ENCODE measurements around the gene MROH9.
"Not testable (repeated sequence)": the region's sequence is repeated elsewhere in the genome, so short reads cannot be mapped to it uniquely, and the experiment has no call there.

MROH9 gene

DNA sequence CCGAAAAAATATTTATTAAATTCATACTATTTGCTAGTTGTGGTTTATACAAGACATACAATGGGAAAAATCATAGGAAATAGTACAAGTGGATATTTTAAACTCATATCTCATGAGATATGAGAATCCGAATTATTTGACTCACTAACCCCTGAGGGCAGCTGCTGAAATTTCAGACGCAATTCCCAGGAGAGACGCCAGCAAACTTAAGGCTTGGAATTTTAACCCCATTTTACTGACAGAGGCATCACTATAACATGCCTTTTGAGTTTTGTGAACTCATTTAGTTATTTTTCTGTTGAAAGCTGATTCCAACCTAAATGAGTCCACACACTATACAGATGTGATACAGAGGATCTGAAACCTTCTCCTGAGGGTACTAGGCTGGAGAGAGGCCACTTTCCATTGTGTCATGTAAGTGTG is 5.9 kb upstream of the MROH9 start:
- Histone ChIP-seq H3K4me3 (ENCODE audit: low read length) (no peak overlapping the region), H3K4me1 (ENCODE audit: insufficient read depth, low read length) (no peaks in the 10 kb centered on the region), H2AFZ (ENCODE audit: low read depth, low read length) (no peak overlapping the region), H3K36me3 (ENCODE audit: insufficient read depth, low read length) (no peaks in the 10 kb centered on the region), H3K27me3 (ENCODE audit: insufficient read depth, low read length) (no peaks in the 10 kb centered on the region), H3K9me3 (ENCODE audit: low read length) (no peaks in the 10 kb centered on the region)

DNA sequence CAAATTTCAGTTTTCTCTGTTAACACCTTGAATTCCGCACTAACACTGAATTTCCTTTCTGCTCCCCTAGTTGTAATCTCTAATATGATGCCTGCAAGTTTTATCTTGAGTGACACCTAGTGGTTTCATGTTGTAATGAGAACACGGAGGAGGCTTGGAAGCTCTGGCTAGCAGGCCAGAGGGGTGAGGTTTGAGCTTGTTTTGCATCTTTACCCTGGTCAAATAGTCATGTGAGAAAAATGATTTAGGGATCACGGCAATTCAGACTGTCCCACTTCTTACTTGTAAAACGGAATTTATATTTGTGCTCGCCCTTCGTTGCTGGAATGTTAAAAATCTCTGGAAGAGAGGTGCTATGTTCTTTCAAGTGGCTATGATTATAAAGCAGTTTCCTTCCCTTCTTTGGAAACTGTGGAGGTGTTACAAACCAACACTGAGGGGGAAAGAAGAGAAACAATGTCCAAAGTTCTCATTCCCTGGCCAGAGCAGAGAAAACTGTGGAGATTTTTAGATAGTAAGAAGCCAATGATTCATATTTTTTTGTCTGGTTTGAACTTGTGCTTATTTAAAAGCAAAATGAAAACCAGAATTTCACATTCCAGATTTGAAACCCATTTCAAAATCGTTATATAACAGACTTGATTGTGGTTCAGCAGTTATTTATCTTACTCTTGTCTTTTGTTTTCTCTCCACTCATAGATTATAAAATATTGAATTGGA is 5.3 kb upstream of the MROH9 start:
- Histone ChIP-seq H3K4me1 (ENCODE audit: insufficient read depth, low read length) (no peaks in the 10 kb centered on the region), H3K27me3 (ENCODE audit: insufficient read depth, low read length) (no peaks in the 10 kb centered on the region), H3K9me3 (ENCODE audit: low read length) (no peaks in the 10 kb centered on the region), H3K36me3 (ENCODE audit: insufficient read depth, low read length) (no peaks in the 10 kb centered on the region), H2AFZ (ENCODE audit: low read depth, low read length) (no peak overlapping the region), H3K4me3 (ENCODE audit: low read length) (no peak overlapping the region)

DNA sequence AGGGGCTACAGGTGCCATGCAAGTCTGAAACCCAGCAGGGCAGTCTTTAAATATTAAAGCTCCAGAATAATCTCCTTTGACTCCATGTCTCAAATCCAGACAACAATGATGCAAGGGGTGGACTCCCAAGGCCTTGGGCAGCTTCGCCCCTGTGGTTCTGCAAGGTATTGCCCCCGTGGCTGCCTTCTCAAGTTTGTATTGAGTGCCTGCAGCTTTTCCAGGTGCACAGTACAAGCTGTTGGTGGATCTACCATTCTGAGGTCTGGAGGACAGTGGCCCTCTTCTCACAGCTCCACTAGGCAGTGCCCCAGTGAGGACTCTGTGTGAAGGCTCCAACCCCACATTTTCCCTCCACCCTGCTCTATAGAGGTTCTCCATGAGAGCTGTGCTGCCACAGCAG is 3.7 kb upstream of the MROH9 start:
- Histone ChIP-seq H3K36me3 (ENCODE audit: insufficient read depth, low read length) (no peaks in the 10 kb centered on the region), H2AFZ (ENCODE audit: low read depth, low read length) (no peak overlapping the region), H3K4me1 (ENCODE audit: insufficient read depth, low read length) (no peaks in the 10 kb centered on the region), H3K9me3 (ENCODE audit: low read length) (no peaks in the 10 kb centered on the region), H3K4me3 (ENCODE audit: low read length) (no peak overlapping the region), H3K27me3 (ENCODE audit: insufficient read depth, low read length) (no peaks in the 10 kb centered on the region)

DNA sequence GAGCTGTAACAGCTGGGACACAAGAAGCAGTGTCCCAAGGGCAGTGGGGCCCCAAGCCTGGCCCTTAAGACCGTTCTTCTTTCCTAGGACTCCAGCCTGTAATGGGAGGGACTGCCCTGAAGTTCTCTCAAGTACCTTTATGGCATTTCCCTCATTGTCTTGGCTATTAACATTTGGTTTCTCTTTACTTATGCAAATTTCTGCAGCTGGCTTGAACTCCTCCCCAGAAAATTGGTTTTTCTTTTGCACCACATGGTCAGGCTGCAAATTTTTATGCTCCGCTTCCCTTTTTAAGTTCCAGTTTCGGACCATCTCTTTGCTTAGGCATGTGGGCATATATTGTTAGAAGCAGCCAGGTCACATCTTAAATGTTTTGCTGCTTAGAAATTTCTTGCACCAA is 3.1 kb upstream of the MROH9 start:
- Histone ChIP-seq H3K27me3 (ENCODE audit: insufficient read depth, low read length) (no peaks in the 10 kb centered on the region), H2AFZ (ENCODE audit: low read depth, low read length) (no peak overlapping the region), H3K4me3 (ENCODE audit: low read length) (no peak overlapping the region), H3K4me1 (ENCODE audit: insufficient read depth, low read length) (no peaks in the 10 kb centered on the region), H3K36me3 (ENCODE audit: insufficient read depth, low read length) (no peaks in the 10 kb centered on the region), H3K9me3 (ENCODE audit: low read length) (no peaks in the 10 kb centered on the region)

DNA sequence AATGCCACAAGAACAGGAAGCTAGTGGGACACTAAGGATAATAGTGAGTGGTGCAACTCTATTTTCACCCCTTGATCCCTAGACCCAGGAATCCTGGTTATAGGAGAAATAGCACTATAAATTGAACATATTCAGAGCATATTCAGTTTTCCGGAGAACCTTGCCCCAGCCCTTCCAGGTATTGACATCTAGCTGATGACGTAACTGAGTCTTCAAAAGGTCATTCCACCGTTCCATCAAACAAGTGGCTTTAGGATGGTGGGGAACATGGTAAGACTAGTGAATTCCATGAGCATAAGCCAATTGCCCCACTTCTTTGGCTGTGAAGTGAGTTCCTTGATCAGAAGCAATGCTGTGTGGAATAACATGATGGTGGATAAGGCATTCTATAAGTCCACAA is 2.9 kb downstream of the MROH9 start:
- no peaks in the 10 kb centered on the region for H3K4me1 ChIP-seq (ENCODE audit: insufficient read depth, low read length)
- no peak overlapping the region for H2AFZ ChIP-seq (ENCODE audit: low read depth, low read length)
- H3K27me3 ChIP-seq (ENCODE audit: insufficient read depth, low read length) = no peaks in the 10 kb centered on the region
- H3K36me3 ChIP-seq (ENCODE audit: insufficient read depth, low read length) = no peaks in the 10 kb centered on the region
- H3K9me3 ChIP-seq (ENCODE audit: low read length) = no peaks in the 10 kb centered on the region
- no peak overlapping the region for H3K4me3 ChIP-seq (ENCODE audit: low read length)

DNA sequence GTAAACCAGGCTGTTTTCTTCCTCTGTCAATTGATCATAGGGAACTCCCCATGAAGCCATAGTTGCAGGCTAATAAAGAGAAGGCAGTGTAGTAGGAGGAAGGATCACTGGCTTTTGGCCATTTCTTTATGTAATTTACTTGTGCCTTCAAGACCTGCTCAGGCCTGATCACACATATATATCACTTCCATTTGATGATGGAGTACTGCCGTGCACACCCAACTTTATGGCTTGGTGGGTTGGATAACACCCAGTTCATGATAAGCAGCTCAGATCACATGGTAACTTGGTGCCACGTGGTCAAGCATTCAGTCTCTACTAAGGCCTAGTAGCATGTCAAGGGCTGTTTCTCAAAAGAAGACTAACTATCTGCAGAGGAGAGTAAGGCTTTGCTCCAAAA is 4.1 kb downstream of the MROH9 start:
- Histone ChIP-seq H3K9me3 (ENCODE audit: low read length) (no peaks in the 10 kb centered on the region), H2AFZ (ENCODE audit: low read depth, low read length) (no peak overlapping the region), H3K36me3 (ENCODE audit: insufficient read depth, low read length) (no peaks in the 10 kb centered on the region), H3K4me1 (ENCODE audit: insufficient read depth, low read length) (no peaks in the 10 kb centered on the region), H3K27me3 (ENCODE audit: insufficient read depth, low read length) (no peaks in the 10 kb centered on the region), H3K4me3 (ENCODE audit: low read length) (no peak overlapping the region)

DNA sequence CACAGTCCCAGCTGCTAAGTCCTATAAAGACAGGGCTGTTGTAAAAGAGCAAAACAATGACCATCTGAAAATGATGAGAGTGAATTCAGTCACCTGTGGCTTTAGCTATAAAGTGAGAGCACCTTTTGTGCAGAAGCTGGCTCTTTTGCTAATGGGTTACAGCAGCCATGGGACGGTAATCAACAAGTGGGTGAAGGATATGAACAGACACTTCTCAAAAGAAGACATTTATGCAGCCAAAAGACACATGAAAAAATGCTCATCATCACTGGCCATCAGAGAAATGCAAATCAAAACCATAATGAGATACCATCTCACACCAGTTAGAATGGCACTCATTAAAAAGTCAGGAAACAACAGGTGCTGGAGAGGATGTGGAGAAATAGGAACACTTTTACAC is 16.4 kb downstream of the MROH9 start:
- H3K4me1 ChIP-seq (ENCODE audit: insufficient read depth, low read length); H2AFZ ChIP-seq (ENCODE audit: low read depth, low read length); H3K36me3 ChIP-seq (ENCODE audit: insufficient read depth, low read length); H3K4me3 ChIP-seq (ENCODE audit: low read length); H3K27me3 ChIP-seq (ENCODE audit: insufficient read depth, low read length); H3K9me3 ChIP-seq (ENCODE audit: low read length): not testable (repeated sequence)

DNA sequence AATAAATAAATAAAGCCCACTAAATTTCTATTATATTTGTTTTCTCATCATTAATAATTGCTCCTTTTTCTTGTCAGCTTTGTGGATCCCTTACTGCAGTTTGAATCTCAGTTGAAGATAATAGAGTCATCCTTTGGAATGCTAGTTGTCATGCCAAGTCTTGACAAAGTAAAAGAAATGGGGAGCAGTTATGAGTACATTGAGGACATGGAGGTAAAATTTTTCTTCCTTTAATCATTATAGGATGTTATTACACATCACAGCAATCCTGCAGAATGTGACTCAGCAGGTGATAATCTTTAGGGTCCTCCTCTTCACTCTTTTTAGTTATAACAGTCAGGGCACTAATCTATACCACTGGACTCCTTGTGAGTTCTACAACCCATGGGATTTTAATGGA is 24.1 kb downstream of the MROH9 start:
- Histone ChIP-seq H3K4me1 (ENCODE audit: insufficient read depth, low read length) (no peaks in the 10 kb centered on the region), H3K9me3 (ENCODE audit: low read length) (no peaks in the 10 kb centered on the region), H3K36me3 (ENCODE audit: insufficient read depth, low read length) (no peaks in the 10 kb centered on the region), H2AFZ (ENCODE audit: low read depth, low read length) (no peak overlapping the region), H3K4me3 (ENCODE audit: low read length) (no peak overlapping the region), H3K27me3 (ENCODE audit: insufficient read depth, low read length) (no peaks in the 10 kb centered on the region)

DNA sequence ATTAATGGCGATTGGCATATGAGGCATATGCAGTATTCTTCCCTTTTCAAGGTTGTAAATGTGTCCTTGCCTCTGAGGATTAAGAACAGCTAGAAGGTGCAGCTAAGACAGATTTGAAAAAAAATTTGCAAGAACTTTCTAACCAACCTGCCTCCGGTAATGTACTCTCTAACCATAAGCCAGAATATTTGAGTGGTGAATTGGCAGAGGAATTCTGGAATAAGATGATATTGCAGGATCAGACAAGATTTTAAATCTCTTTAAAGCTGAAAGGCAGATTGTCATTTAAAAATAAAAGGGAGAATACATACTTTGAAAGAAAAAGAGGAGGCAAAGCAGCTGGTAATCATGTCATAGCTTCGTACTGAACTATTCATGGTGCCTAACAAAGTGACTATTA is 29.2 kb downstream of the MROH9 start:
- H3K4me3 ChIP-seq (ENCODE audit: low read length) = no peak overlapping the region
- H3K4me1 ChIP-seq (ENCODE audit: insufficient read depth, low read length) = no peaks in the 10 kb centered on the region
- no peaks in the 10 kb centered on the region for H3K27me3 ChIP-seq (ENCODE audit: insufficient read depth, low read length)
- no peaks in the 10 kb centered on the region for H3K9me3 ChIP-seq (ENCODE audit: low read length)
- H3K36me3 ChIP-seq (ENCODE audit: insufficient read depth, low read length) = no peaks in the 10 kb centered on the region
- H2AFZ ChIP-seq (ENCODE audit: low read depth, low read length) = no peak overlapping the region

DNA sequence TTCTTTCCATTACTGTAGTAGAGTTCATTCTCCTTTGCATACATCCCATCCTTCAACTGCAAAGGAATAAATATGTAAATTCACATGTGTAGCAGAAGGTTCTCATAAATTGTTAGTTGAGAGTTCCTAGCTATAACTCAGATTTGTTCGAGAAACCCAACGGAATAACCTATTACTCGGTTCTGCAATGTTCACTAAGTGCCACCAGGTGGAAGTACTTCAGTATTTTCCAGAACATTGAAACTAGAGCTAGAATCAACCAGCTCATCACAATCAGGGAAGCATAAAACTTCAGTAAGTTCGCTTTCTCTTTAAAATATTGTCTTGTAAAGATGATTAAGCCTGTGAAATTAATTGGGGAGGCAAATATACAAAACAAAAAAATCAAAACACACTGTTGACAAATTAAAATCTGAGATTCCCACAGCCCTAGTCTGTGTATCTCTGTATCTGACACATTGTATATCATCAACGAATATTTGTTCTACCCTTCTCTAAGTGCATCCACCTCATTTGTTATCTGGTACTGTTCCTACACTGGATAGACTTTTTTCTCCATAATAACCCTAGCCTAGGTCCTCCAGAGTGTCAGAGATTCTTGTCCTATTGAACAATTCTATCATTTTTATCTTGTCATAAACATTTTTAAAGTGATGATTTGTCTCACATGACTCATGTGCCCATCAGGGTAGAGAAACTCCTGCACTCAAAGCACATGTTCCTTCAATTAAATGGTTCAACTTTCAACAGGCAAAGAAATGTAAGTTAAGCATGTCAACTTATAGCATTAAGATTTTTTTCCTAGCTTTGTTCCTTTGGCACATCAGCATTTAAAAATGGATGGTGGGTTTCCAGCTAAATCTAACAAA is 31.9 kb downstream of the MROH9 start:
- Histone ChIP-seq H3K27me3 (ENCODE audit: insufficient read depth, low read length) (no peaks in the 10 kb centered on the region), H2AFZ (ENCODE audit: low read depth, low read length) (no peak overlapping the region), H3K4me1 (ENCODE audit: insufficient read depth, low read length) (no peaks in the 10 kb centered on the region), H3K36me3 (ENCODE audit: insufficient read depth, low read length) (no peaks in the 10 kb centered on the region), H3K9me3 (ENCODE audit: low read length) (no peaks in the 10 kb centered on the region), H3K4me3 (ENCODE audit: low read length) (no peak overlapping the region)

DNA sequence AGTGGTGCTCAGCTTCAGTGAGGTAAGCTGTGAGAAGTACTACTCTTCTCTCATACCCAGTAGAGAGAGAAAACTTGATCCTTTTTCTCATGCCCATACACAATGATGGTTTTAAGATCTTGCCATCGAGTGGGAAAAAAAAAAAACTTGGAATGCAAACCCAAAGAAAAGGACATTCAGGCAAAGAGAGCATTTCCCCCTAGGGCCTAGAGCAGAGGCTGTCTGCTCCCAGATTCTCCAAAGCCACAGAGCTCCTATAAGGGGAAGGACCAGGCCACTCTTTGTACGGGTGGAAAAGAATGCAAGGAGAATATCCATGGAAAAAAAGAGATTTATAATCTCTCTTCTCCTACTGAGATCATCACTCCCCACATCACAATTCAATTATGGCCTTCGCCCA is 34.9 kb downstream of the MROH9 start:
- Histone ChIP-seq H2AFZ (ENCODE audit: low read depth, low read length) (no peak overlapping the region), H3K4me3 (ENCODE audit: low read length) (no peak overlapping the region), H3K27me3 (ENCODE audit: insufficient read depth, low read length) (no peaks in the 10 kb centered on the region), H3K36me3 (ENCODE audit: insufficient read depth, low read length) (no peaks in the 10 kb centered on the region), H3K4me1 (ENCODE audit: insufficient read depth, low read length) (no peaks in the 10 kb centered on the region), H3K9me3 (ENCODE audit: low read length) (no peaks in the 10 kb centered on the region)

DNA sequence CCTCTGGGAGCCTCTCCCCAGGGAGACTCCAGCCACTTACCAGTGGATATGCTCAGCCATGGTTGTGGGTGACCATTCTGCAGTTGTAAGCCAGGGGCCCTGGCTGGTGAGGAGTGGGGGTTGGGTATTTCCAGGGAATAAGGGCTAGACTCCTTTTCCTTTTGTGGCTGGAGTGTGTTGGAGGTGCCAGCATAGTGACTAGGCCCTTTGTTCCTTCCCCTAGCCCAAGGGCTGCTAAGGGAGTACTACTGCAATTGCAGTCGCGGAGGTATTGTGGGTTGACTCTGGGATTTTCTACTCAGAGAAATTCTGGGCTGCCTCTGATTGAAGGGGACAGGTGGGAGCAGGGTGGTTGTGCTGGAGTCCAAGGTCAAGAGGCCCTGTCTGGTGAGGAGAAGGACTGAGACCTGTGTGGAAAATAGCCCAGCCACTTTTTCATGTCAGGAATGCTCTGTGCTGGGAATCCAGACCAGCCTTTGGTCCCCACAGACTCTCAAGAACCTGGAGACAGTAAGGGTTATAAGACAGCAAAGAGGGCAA is 43.1 kb downstream of the MROH9 start:
- Histone ChIP-seq H2AFZ (ENCODE audit: low read depth, low read length) (no peak overlapping the region), H3K4me1 (ENCODE audit: insufficient read depth, low read length) (no peaks in the 10 kb centered on the region), H3K4me3 (ENCODE audit: low read length) (no peak overlapping the region), H3K9me3 (ENCODE audit: low read length) (no peaks in the 10 kb centered on the region), H3K36me3 (ENCODE audit: insufficient read depth, low read length) (no peaks in the 10 kb centered on the region), H3K27me3 (ENCODE audit: insufficient read depth, low read length) (no peaks in the 10 kb centered on the region)

DNA sequence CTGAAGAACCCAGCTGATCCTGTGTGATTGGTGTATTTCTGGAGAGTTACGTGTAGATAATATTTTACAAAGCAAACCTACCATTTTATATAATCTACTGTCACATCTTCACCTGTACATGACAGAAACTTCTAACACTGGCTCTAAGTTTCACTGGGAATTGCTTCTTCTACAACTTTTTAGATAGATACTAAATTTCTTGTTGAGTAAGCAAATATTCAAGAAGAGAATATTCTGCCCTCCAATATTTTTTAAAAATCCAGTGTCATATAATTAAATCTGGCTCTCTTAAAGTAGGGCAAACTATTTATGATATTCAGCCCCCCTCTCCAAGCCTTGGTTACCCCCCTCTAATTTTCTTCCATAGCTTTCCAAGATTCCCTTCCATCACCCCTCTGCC is 50.1 kb downstream of the MROH9 start:
- no peaks in the 10 kb centered on the region for H3K4me1 ChIP-seq (ENCODE audit: insufficient read depth, low read length)
- no peaks in the 10 kb centered on the region for H3K27me3 ChIP-seq (ENCODE audit: insufficient read depth, low read length)
- no peaks in the 10 kb centered on the region for H3K36me3 ChIP-seq (ENCODE audit: insufficient read depth, low read length)
- H3K9me3 ChIP-seq (ENCODE audit: low read length) = no peaks in the 10 kb centered on the region
- no peak overlapping the region for H2AFZ ChIP-seq (ENCODE audit: low read depth, low read length)
- no peak overlapping the region for H3K4me3 ChIP-seq (ENCODE audit: low read length)
